Brain pericyte (primary cell): Measurements from ENCODE around the gene TNFAIP8L2.

Experiments used
- DNase-seq: peaks from one replicate; pipeline ENCODE4 v3.0.0-alpha.2; 2012; ENCODE audit warnings: low read depth, low spot score

TNFAIP8L2 gene

DNA sequence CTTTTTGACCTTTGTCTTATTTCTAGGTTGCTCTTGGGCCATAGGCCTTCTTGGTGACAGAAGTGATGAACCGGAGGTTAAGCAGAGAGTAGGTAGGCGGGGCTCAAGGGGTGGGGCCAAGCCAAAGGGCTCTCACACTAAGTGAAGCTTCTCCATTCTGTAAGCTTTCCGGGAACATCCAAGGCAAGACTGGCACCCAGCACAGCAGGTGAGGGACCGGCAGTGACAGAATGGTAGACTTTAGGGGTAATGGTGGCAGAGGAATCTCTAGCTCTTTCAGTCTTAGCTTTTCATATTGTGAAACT is at the start of gene TNFAIP8L2:
Gene TNFAIP8L2, plus strand, starts transcription at position 135 of the 305 bp plus-strand sequence. CDS start 2,049 bp downstream, outside the sequence.
- no peak for DNase-seq

DNA sequence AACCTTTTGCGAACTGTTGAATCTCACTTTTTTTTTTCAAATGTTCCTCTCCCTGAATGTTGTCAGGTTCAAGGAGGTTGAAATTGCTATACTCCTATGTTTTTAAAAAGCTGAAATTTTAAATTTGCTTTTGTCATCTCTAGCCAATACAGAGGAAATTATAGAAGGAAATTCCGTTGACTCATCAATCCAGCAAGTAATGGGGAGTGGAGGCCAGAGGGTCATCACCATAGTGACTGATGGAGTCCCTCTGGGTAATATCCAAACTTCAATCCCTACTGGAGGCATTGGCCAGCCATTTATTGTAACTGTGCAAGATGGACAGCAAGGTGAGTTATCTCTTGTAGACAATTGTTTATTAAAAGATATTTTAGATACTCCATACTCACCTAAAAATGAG is 49.6 kb upstream of the TNFAIP8L2 start:
- no peak for DNase-seq

DNA sequence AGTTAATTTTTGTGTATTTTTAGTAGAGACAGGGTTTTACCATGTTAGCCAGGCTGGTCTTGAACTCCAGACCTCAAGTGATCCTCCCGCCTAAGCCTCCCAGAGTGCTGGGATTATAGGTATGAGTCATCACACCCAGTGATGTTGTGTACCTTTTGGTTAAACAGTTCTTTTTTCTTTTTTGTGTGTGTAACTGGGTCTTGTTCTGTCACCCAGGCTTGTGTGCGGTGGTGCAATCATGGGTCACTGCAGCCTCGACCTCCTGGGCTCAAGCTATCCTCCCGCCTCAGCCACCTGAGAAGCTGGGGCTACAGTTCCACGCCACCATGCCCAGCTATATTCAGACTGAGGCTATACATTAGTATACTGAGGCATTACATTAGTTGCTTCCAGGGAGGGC is 48.1 kb upstream of the TNFAIP8L2 start:
- no peak for DNase-seq

DNA sequence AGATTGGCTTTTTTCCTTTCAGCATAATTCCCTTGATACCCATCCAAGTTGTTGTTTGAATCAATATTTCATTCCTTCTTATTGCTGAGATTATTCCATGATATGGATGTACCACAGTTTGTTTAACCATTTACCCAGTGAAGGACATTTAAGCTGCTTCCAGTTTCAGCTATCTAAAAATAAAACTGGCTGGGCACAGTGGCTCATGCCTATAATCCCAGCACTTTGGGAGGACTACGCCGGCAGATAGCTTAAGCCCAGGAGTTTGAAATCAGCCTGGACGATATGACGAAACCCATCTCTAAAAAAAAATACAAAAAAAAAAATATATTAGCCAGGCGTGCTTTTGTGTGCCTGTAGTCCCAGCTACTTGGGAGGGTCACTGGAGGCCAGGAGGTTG is 42.6 kb upstream of the TNFAIP8L2 start:
- DNase-seq: no peak

DNA sequence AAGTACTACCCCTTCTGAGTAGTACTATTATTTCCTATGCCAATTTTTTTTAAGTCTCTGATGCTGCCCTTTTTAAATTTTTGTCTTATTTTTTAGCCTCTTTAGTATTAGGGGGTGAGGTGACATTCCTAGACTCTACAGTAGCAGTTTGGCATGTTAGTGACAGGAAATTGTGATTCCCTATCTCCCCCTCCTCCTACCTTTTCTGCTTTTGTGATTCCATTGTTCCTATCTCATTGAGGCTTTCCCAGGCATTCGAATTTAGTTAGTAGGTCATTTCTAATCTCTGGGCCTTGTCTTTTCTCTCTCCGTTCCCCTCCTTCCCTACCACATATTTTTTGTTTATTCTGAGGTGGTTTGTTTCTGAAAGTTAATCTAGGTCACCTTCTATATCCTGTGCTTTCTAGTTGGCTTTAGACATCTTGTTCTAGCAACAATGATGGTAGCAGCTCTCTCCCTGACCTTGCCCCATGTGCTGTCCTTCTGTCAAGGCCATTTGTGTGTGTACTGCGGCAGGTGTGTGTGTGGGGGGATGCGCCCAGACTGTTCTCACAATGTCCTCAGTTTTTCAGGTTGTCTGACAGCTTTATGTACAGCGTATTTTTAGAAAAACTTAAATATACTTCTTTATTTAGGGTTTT is 31.6 kb upstream of the TNFAIP8L2 start:
- DNase-seq: no peak

DNA sequence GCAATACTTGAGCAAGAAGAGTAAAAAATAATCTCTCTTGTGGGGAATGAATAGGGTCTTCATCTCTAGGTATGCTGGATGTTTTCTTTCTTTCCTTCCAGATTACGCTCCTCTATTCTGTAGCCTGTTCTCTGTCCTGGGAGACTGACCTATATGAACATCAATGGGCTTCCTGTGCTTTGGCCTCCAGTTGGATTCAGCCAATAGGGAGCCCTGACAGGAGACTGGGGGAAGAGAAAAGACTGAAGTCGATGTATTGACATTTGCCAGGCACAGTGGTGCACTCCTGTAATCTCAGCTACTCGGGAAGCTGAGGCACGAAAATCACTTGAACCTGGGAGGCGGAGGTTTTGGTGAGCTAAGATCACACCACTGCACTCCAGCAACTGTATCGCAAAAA is 27.6 kb upstream of the TNFAIP8L2 start:
- DNase-seq: no peak

DNA sequence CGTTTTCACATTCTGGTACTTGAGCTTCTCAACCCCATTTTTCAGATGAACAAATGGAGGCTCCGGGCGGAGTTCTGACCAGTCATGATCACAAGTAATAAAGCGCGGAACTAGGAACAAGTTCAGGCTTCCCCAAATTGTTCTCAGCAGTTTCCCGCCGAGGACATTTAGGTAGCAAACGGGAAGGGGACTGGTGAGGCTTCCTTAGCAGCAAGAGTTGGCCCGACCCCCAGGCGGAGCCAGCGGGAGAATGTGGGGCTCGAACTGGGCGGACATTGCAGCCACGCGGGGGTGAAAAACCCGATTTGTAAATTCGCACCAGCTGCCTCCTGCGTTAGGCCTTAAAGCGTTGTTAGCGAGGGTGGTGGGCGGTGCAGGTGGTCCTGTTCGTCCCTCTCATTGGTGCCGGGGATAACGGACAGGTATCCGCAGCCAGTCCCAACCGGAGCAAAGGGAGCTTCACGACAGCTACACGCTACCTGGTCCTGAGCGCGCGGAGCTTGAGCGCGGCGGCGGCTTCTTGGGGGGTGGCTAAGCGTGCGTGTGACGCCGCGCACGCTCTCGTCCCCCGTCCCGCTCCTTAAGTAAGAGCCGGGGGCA is 25.4 kb upstream of the TNFAIP8L2 start:
- DNase-seq: peak; percentile 63

DNA sequence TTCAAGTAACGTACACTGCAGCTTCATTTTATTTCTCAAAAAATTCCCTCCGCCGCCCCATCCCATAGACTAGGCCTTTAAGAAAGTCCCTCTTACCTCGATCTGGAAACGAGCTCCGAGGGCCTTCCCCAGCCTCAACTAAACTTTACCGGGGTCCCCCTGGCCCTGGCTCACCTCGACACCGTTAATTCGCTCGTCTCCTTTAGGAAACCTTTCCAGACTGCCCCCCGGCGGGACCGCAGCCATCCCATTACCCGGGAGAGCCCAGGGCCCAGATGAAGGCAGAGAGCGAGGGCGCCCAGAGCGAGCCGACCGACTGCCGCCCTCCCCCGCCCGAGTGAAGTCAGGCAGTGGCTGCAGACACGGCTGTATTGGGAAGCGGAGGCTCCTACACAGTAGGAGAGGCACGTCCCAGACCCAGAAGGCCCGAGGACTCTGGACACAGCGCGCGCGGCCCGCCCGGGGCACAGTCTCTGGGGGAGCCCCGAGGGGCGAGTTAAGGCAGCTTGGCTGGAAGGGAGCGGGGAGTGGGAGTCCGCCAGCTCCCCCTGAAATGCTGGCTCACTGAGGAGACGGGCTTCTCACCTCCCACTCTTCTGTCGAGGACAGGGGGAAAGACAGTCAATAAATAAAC is 24.6 kb upstream of the TNFAIP8L2 start:
- DNase-seq: no peak

DNA sequence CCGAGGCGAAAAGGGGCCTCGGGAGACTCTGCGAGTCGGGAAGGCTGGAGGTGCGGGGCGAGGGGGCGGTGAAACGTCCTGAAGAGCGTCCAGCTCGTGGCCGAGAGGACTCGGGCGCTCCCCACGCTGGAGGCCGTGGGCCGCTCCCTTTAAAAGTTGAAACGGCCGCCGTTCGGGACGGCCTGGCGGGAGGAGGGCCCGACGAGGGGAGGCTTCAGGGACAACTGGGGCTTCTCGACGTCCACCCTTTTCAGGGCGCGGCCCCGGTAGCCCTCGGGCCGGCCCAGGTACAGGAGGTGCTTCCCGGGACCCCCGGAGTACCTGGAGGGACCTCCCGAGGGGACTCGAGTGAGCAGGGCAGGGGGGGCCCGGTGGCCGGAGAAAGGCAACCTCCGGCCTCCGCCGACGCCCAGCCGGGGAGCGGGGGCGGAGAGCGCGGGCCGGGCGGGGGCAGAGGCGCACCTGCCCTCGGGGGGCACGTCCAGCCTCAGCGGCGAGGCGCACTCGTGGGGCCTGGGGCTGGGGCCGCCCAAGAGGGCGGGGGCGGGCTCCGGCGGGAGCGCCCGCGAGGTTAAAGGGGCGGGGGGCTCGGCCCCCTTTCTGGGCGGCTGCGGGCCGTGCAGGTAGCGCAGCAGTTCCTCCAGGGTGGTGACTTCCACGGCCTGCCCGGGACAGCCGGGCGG is 24.0 kb upstream of the TNFAIP8L2 start:
- DNase-seq: no peak

DNA sequence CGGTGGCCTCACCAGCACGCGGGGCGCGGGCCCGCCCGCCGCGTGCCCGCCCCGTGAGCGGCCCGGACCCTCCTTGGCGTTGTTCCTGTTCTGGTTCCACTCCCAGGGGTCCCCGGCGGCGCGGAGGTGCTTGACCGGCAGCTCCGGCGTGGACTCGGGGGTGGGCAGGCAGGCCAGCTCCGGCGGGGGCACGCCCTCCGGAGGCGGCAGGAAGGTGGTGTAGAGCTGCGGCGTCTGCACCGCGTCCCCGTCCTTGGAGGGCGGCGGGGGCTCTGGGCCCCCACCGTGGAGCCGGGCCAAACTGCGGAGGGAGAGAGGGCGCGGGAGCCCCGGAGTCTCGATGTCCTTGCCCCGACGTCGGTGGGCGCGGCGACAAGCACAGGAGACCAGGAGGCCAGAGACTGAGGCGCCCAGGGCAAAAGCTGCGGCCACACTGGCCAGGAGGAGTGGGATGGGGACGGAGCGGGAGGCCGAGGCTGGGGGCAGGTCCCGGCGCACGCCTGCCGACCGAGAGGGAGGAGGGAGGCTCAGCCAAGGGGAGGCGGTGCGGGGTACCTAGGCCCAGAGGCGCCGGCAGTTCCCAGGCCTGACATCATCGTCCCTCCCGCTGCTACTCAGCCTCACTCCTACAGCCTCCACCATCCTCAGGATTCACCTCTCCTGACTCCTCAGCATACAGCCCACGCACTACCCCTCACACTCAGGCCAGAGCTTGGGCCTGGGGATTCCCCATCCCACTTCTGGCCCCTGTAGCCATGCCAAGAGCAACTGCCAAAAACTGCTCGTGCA is 23.2 kb upstream of the TNFAIP8L2 start:
- DNase-seq: no peak

DNA sequence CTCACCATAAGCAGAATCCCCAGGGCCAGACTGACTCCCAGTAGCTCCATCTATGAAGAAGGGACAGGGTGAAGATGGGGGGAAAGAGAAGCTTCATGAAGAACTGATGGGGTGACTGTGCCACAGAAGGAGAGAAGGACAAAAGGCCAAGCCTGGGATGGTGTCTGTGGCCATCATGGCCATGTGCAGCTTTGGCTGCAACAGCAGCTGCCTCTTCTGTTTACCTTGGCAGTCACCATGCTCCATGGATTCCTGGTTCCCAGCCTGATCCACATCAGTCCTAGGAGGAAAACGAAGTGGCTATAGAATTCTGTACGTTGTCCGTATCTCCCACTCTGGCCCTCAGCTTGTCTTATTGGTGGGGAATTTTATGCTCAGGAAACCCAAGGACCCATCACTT is 22.1 kb upstream of the TNFAIP8L2 start:
- DNase-seq: no peak

DNA sequence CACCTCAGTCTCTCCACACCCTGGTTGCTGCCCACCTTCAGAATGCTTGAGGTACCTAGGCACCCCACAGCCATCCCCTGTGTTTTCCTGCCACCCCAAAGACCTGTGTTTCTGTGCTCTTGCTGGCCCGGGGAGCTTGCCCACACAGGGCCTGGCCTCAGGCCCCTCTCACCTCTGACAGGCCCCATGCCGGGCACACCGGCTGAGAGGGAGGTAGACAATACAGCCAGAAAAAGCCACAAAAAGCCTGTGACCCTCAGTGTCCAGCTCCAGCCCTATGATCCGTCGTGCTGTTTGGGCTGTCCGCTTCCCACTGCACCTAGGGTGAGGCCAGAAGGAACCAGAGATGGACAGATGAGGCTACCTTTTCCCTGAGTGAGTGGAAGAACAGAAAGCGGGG is 21.5 kb upstream of the TNFAIP8L2 start:
- no peak for DNase-seq

DNA sequence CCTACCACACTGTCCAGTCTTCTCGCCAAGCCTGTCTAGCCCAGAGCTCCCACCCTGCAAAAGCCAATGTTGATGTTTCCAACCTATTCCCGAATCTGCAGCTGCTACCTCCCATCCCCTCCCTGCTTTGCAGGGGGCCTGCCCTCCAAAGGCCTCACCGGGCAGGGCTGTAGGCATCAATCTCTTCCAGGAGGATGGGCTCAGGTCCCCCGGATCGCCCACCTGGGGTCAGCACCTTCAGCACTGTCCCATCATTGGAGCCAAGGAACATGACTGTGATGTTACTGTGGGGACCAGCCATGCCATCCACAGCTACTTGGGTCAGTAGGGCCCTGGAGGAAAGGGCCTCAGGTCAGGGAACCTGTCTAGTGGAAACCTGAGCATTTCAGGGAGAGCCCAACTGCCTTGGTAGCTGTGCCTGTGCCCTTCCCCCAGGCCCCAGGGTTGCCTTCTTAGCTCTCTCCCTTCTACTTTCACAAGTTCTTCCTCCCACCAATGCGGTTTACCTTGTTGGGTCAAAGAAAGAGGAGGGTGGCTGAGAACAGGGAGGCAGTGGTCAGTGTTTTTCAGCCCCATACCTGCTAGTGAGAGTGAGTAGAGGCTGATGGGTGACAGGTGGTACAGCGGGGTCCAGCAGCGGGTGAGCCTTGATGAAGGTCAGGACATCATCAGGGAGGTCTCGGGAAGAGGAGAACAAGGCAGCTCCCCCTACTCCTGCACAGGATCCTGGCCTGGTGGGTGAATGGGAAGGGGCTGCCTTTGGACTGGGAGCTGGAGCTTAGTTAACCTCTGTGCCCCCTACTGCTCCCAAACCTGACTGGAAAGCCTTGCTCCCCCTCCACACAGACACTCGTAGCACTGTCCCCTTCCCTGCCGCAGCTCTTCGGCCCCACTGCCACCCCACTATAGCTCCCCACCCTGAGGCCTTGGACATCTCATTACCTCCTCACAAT is 20.7 kb upstream of the TNFAIP8L2 start:
- DNase-seq: no peak

DNA sequence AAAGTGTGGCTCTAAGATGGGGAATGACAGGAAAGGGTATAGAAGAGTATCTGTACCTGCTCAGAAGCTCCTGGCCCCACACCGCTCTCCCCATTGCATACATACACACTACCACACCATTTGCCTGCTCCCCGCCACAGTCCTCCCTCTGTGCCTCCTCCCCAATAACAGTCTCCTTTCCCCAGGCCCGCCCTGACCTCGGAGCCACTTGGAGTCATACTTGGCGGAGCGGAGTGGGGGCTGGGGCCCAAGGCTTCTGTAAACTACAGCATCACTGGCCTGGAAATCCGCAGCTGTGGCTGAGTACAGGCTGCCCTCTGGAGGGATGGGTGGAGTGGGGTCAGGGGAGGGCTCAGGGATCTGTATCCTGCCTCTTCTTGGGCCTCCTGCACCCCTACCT is 18.7 kb upstream of the TNFAIP8L2 start:
- no peak for DNase-seq

DNA sequence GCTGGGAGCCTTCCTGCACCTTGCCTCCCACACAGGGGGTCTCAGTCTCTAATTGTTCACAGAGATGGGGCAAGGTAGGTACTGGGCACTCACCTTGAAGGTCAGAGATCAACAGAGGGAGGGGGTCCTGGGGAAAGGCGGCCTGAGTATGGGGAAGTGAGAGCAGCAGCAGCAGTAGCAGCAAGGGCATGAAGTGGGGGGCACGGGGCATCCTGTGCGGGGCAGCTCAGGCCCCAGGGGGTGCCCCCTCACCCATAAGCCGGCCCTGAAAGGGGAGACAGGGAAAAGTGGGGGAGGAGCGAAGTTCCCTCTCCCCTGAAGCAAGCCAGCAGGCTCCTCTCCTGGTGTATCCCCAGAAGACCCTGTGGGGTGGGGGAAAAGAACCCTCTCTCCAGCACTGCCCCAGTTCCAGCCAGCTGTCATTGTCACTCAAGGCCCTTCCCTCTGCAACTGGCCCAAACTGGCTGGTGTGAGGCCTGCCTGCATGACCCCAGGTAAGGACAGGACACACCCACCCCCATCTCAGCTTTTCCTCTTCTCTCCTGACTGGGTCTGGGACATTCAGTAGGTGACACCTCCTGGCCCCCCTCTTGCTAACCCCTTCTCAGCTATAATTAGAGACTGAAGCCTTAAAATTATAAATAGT is 13.9 kb upstream of the TNFAIP8L2 start:
- DNase-seq: no peak

DNA sequence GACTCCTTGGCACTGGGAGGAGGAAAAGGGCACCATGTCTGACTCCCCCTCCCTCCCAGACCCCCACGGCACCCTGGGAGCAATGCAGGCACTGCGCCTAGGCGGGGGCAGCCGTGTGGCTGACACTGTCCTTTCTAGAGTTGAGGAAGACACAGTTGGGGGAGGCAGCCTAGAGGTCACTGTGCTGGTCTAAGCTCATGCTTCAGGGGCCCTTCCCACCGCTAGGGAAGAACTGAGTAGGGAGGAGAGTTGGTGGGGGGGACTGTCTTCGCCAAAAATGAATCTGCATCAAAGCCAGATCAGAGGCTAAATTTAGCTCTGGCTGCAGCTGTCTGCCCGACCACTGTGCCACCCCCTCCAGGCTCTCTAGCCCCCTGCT is 13.4 kb upstream of the TNFAIP8L2 start:
- no peak for DNase-seq

DNA sequence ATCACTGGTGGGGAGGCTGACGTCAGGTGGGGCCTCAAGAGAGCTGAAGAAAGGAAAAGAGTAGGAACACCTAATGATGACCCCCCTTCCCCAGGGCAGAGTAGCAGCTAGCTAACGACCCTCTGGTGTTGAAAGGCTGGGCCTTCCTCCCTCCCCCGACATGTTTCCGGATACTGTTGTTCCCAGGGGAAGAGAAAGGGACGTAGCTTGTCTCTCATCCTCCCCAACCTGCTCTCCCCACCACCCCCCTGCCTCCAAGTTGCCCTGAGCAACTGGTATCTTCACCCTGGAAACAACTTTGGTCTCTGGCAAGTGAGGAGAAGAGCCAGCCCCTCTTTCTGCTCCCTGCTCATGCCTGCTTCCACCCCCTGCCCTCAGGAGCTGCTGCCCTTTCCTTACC is 12.5 kb upstream of the TNFAIP8L2 start:
- no peak for DNase-seq

DNA sequence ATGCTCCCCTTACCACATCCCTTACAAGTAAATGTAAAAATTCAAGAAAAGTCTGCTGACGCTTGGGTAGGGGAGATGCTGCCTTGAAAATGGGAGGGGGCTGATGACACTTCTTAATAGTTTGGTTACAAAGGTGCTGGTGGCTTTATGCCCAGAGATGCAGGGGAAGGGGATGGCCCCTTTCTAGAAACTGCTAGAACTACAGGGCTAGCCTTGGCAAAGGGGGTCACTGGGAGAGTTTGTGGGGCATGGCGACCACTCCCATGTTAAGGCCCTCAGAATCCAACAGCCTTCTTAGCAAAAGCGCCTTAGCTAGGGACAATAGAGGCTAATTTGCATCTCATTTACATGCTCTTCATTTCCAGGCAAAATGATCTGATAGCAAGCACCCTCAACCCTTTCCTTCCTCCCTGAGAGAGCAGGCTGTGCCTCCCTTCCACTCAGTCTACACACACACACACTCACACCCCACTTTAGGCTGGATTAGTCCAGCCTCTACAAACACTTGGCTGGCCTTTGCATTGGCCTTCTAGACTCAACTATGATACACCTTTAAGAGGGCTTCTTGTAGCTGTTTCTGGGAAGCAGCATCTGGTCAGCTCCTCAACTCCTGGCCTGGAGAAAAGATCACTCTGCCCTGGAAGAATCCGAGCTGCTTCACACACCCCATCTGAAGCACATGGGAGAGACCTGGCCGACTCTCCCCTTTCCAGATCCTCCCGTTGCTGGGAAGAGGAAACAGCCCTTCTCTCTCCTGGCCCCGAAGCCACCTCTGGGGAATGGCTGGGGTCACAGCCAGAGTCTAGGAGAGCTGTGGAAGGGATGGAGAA is 11.8 kb upstream of the TNFAIP8L2 start:
- no peak for DNase-seq

DNA sequence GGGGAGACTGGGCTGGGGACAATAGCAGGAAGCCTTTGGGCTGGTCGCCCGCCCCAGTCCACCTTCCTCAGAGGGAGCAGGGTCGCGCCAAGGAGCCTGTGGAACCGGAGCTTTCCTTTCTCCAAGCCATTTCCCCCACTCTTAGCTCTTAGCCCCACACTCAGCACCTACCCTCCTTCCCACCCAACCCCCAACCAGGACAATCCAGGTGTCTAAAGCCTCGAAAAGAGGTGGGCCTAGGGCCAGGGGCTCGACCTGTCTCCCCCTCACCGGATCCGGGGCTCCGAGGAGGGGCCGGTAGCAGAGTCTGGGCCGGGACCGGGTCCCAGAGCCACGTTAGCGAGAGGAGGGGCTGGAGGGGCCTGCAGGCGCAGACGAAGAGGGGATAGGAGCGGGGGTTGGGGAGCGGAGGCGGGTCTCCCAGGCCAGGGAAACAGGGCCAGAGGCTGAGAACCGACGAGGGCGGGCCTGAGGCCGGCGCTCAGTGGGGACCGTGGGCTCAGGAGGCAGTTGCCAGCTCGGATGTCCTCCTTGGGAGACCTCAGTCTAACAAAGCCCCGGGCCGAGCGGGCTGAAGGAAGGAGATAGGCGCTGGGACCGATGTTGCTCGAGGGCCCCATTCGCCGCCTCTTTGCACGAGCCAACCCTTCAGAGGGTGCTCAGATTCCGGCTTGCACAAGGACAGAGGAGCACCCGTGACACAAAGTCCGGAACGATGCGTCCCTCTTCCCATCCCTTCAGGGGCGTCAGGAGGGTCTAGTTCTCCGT is 11.0 kb upstream of the TNFAIP8L2 start:
- DNase-seq: no peak
